GM18498 (cell line): ENCODE data around the gene FHIT.

ENCODE experiments used
- ATAC-seq: cut with Tn5 transposase; IDR thresholded peaks from one replicate; pipeline ENCODE4 v1.9.1; 2021; ENCODE audit warnings: mild to moderate bottlenecking, moderate library complexity; ENCODE audit not compliant: unreplicated experiment

FHIT gene

GRCh38 chr3:60316121-60316797, 935.0 kb downstream of the FHIT start:
- ATAC-seq: no peak

DNA sequence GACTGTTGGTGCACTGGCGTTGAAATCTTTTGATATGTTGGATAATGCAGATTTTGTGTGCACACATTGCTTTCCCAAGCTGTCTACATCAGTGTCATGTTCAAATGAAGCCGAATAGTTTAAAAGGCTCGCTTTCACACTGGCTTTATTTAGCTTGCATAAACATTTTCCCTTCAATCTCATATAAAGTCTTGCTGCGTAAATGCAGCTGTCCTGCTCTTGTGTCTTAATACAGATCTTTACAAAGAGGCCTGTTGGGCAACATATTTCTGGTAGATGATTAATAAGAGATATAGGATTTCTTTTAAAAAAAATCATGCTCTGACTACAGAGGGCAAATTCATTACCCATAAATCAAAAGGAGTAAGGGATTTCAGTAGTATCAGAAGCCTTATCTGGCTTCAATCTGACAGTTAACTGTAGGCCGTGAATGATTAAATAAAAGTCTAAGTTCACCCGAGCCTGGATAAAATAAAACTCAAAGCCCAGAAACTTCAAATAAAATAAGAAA, 937.2 kb downstream of the FHIT start:
- ATAC-seq: no peak

- ATAC-seq: no peak
Measured at GRCh38 chr3:60313231-60313798, 937.9 kb downstream of the FHIT start.

GRCh38 chr3:60309539-60310268, 941.5 kb downstream of the FHIT start:
- ATAC-seq: no peak

DNA sequence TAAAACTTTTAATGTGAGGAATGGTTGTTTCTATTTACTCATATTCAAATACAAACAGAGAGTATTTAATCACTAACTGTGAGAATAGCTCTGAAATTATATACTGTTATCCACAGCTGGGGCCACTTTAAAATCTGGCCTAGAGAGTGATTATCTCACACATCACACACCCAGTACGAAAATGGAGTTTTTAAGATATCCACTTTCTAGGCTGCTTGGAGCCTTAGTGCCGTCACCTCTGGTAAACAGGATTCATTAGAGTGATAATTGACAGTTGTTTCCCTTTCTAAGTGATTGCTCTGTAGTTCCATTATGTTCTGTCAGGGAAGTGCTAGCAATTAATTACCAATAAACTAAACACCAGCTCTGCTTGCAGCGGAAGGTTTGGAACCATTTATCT, 942.4 kb downstream of the FHIT start:
- ATAC-seq: no peak

DNA sequence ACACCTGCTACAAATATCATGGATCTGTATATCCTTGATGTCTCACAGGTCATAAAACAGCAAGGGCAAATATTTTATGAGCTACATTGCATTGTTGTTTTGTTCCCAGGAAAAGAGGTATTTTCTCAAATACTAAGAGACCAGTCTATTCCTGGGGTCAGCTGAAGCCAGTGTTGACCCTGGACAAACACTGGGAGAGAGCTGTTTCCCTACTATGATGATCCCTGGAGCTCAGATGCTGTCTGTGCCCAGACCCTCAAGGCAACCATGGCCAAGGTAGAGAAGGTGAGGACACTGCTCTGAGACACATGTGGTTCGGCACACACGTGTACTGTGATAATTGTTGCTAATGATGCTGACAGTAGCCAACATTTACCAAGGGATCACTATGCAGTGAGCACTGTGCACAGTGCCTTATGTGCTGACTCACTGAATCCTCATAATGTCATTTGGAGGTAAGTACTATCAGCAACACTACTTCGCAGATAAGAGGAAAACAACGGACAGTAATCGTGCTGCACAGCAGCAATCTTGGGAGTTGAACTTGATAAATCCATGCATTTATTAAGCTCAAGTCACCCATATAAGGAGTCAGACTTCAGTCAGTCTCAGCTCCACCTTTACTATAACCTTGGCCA, 943.6 kb downstream of the FHIT start:
- no peak for ATAC-seq

- no peak for ATAC-seq
Measured at GRCh38 chr3:60304112-60304511, 947.1 kb downstream of the FHIT start.

DNA sequence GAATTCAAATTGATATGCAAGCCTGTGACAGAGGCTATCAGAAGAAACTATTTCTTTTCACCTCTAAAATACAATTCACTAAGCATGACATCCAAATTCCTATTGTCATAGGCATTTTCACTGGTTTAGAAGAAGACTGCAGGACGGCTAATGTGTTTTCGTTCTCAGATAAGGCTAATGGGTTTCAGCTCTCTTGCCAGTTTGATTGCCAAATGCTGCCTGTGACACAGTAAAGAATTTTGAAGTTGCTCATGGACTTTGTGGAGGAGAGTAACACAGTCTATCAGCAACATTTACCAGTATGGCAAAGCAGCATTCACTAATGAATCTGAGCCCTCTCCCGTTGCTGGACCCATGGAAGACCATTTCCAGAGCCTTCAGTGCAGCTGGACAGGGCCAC, 948.1 kb downstream of the FHIT start:
- no peak for ATAC-seq

DNA sequence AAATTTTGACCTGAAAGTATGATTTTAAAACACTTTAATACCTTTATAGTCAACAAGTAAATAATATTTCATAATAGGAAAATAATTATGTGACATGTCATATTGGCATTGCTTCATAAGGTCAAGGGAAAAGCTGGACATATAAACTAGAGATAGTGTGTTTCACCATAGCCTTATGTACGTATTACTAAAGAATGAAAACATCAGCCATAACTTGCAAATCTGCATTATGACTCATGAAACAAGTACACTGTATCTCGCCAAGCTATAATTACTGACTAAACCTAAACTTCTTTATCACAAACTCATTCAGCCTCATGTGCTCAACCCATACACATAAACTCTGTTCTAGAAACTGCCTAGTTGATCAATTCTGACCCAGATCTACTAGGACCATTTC, 950.1 kb downstream of the FHIT start:
- no peak for ATAC-seq

- no peak for ATAC-seq
Measured at GRCh38 chr3:60298141-60298540, 953.1 kb downstream of the FHIT start.

DNA sequence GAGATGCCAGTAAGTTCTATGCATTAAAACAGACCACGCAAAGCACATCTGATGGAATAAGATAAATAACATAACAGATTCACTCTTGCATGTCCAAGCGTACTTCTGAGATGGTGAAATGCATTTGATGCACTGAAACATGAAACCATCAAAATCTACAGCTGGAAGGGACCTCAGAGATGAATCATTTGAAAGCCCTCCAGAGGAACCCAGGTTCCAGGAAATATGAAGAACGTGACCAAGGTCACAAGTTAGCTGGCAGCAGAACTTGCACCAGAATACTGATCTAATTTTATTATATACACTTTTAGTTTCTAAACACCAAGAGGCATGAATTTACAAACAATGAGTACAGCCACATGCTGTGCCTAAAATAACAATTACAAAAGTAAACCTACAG, 957.1 kb downstream of the FHIT start:
- no peak for ATAC-seq

DNA sequence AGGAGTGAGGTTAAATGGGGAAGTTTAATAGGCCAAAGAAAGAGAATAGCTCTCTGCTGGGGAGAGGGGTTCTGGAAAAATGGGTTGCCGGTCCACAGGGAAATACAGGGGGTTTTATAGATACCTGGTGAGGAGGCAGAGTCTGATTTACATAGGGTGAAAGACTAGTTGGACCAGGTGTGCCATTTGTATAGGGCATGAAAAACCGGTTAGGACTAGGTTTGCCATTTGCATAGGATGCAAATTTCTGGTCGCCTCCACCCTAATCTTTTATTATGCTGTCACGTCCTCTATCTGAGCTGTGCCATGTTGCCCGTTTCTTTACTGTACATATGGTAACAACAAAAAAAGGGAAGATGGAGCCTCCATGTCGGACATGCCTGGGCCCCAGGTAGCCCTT, 960.1 kb downstream of the FHIT start:
- no peak for ATAC-seq

DNA sequence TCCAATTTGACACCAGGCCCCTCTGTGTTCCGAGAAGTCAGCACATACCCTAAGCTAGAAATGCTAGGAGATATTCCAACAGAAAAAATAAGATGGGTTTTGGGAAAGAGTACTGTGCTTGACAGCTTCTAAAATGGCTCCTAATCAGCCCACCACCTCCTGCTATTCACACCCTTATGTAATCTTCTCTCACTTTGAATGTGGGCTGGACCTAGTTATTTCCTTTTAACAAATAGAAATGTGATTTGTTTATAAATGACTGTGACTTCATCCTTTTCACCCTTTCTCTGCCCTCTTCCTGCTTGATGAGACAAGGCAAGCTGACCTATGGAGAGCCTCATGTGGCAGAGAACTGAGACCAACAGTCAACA, 961.1 kb downstream of the FHIT start:
- ATAC-seq: no peak

- ATAC-seq: no peak
Measured at GRCh38 chr3:60289341-60290121, 961.7 kb downstream of the FHIT start.

DNA sequence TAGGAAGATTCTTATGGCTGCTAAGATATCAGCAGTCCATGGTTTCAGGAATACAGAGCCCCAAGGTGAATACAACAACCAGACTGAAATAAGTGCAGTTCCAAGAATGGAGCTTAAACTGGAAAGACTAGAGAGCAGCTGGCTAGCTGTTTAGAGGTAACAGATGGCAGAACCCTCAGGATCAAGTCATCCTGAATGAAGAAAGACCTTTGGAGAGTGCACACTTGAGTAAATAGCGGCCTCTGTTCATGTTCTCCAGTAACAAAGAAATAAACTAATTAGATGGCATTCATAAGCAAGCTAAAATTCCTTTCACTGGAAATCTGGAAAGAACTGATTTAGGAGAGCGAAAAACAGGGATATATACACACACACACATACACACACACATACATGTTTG, 968.4 kb downstream of the FHIT start:
- no peak for ATAC-seq

DNA sequence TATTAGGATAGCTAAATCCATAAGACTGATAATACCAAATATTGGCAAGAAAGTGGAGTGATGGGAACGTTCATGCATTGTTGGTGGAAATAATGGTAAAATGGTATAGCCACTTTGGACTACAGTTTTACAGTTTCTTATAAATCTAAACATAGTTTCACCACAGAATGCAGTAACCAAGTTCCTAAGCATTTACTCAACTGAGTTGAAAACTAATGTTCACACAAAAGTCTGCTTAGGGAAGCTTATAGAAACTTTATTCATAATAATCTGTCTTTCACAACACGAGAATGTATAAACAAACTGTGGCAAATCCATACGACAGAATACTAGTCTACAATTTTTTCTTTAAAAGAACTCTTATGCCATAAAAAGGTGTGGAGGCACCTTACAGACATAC, 969.3 kb downstream of the FHIT start:
- no peak for ATAC-seq

DNA sequence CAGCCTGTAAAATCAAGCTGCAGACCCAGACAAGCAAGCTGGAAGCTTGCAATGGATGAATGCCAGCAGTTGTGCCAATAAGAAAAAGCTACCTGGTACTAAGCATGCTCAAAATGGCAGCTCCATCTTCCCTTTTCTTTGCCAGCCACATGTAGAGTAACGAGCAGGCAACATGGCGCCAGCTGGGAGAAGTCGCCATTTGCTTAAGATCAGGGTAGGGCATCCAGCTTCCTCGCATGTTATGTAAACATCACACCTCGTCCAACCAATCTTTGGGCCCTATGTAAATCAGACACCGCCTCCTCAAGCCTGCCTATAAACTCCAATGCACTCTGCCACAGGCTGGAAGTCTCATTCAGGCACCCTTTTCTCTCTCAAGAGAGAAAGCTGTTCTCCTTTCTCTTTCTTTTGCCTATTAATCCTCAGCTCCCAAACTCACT, 973.9 kb downstream of the FHIT start:
- ATAC-seq: no peak

- ATAC-seq: no peak
Measured at GRCh38 chr3:60276615-60277014, 974.6 kb downstream of the FHIT start.

DNA sequence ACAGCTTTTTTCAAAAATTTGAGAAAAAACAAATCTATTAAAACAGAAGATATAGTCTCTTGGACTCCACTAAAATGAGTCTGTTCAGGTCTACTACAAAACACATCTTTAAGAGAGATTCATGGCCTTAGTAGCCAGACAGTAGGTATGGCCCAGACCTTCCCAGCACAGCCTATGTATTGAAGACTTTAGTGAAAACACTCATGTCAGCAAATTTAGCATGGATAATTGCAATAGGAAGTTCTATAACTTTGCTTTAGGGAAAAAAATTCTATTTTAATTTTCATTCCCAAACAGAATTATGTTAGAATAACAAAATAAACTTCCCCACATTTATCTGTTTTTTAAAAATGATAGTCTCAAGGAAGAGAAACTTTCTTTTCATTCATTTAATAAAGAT, 976.6 kb downstream of the FHIT start:
- no peak for ATAC-seq

- no peak for ATAC-seq
Measured at GRCh38 chr3:60274098-60274497, 977.2 kb downstream of the FHIT start.

- ATAC-seq: no peak
Measured at GRCh38 chr3:60269829-60270266, 981.4 kb downstream of the FHIT start.
